HG03378 (cell line): ENCODE measurements around the gene IFIT1B.
A peak's percentile ranks its signal among the peaks of the same experiment; 100 is the strongest.
"Not testable (repeated sequence)": the region's sequence is repeated elsewhere in the genome, so short reads cannot be mapped to it uniquely, and the experiment has no call there.

Experiments
- ATAC-seq: cut with Tn5 transposase; IDR thresholded peaks from one replicate; pipeline ENCODE4 v1.9.1; 2021; ENCODE audit warnings: mild to moderate bottlenecking, moderate library complexity; ENCODE audit not compliant: unreplicated experiment

IFIT1B gene

DNA sequence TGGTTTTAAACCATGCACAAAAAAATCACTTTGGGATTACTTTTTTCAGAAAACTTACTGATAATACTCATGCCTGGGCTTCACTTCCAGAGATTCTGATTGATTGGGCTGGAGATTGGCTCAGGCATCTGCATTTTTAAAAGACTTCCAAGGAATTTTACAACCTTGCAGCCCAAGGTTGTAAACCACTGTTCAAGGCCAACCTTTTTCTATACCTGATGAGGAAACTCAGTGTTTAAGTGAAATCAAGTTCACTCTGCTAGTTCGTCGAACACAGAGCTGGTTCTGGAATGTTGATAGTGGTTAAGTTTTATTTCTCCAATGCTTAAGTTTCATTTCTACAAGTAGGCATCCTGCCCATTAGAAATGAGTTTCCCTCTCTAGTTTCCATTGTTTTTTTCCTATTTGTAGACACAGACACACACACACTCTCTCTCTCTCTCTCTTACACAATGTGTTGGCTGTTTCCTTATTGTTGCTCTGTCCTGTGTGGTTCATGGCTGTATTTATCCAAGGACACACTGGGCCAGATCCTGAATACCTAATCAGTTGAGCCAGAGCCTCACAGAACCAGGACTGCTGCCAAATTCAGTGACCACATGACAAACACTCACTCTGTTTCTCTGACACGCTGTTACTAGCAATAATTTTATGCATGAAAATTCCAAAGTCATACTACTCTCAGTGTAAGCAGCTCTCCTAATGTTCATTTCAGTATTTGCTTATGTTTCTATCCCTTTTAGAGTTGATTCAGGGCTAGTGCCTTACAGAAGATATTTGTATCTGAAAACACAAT, 3.7 kb upstream of the IFIT1B start:
- ATAC-seq: no peak

DNA sequence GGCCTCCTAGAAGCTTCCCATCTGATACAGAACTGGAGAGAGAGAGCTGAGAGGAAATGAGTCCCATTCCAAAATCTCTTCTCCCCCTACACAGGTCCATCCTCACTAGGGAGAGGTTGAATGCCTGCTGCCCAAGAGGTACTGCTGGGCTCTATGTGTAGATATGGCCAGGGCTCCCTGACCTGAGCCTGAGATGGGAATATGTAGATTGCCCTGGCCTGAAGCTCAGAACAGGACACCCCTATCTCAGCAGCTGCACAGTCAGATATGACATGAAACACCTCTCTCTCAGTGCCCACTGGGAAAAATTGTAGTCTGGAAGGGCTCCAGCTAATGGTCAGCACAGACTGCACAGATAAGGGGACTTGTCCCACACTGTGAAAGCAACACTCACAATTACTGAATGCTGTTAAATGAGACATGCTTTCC, 3.1 kb upstream of the IFIT1B start:
- no peak for ATAC-seq

DNA sequence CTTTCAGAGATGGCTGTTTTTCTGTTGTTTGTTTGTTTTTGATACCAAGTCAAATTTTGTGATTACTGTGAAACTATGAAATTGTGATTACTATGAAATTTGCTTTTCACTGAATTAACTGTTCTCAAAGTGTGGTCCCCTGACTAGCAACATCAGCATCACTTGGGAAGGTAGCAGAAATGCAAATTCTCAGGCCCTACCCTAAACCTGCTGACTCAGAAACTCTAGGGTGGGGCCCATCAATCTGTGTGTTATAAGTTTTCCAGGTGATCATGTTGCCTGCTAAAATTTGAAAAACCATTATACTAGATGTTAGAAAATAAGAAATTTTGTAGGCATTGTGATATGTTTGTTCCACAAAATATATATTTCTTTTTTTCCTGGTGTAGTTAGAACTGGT, 1.2 kb downstream of the IFIT1B start:
- ATAC-seq: no peak

DNA sequence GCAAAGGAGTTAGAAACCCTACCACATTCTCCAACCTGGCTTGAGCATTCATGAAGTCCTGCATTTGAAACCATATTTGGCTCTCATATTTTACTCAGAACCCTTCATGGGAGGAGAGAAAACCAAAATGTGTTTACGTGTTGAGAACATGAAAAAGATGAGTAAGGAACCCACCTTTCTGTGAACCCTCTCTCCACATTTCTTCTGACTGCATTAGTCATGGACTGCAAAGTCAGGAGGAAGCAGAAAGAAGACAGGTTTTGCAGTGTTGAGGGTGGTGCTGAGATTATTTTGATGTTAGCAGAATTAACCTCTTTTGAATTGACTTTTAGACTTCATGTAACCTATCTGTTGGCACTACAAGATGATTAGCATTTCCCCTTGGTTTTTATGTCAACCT, 4.9 kb downstream of the IFIT1B start:
- ATAC-seq: no peak

DNA sequence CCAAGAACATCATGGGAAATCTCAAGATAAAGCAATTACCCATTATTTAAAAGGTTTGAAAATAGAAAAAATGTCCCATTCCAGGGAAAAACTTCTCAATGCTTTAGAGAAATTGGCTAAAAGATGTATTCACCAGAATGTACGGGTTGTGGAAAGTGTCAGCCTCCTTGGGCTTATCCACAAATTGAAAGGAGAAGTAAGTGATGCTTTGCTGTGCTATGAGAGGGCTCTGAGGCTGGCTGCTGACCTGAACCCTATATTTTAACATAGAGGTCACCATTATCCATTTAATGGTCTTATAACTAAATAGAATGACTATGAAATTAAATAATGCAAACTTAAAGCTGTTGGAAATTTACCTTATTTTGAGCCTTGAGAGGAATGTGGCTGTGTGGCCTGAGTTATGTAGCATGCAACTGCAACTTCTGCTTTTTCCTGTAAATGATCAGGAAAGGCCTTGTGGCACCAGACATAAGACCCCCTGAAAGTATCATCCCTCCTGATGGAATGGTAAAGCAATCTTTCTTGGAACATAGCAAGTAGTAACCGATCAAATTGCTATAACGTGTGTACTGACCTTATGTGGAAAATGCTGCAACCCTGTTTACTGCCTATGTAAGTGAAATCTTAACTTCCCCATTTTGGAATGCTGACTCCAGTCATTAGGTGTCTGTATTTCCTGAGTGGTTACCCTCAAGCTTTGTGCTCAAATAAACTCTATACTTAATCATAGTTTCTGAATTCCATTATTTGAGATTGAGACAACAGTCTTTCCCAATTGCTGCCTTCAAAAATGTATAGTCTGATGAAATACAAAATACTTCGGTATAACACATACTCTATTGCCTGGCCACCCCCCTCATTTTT, 6.9 kb downstream of the IFIT1B start:
- ATAC-seq: no peak

DNA sequence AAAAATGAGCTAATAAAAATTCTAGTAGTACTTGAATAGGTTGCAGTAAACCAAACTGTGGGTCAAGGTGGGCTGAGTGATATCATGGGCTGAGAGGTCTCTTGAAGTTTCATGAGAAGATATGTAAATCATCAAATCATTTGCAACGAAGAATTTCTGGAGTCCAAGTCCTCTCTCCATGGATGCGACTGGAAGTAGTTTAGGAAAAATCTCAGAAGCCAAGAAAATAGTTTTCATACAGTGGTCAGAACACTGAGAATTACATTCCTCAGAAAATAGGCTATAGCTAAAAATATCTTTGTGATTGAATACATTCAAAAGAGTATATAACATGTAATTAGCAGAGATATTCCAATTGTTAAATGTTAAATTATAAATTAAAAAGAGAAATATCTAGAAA, 10.9 kb downstream of the IFIT1B start:
- no peak for ATAC-seq

DNA sequence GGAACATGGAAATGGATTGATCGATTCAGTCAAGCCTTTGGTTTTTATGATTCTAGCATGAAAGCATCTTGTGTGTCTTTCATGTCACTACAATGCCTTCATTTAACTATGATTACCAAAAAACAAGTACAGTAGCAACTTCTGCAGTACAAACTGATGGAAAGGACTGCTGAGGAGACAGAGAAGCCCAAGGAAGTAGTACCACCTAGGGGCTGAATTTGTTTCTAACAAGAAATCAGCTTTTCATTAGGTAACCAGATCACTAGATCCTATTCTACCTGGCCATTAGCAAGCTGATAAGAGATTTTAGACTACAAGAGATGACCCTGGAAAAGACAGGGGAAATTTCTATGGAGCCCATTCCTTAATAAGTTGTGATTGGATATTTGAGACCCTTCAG, 11.4 kb downstream of the IFIT1B start:
- no peak for ATAC-seq

DNA sequence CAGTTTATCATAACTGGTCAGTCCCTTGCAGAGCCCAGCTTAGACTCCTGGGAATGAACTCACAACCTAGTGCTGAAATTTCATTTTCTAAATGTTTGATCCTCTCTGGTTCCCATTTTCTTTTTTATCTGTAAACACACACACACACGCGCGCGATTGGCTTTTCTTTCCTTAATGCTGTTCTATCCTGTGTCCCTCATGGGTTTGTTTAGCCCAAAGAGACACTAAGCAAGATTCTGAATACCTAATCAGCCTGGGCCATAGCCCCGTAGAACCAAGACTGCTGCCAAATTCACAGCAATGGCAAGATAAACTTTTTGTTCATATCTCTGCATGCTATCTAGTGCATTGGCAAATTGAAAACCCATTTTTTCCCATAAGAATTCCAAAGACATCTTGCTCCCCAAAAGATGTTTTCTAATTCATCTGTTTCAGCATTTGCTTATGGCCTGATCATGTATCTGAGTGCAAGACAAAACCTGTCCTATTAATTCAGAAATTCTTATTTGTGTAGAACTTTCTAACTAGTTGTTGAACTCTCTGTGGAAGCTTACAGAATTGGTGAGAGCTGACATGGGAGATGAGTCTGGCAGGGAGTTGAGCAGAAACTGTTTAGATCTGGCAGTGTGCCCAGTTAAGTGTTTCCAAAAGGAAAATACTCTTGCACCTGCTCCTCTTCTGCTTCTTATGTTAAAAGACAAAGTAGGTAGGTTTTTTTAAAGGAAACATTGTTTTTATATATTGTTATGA, 12.8 kb downstream of the IFIT1B start:
- no peak for ATAC-seq

DNA sequence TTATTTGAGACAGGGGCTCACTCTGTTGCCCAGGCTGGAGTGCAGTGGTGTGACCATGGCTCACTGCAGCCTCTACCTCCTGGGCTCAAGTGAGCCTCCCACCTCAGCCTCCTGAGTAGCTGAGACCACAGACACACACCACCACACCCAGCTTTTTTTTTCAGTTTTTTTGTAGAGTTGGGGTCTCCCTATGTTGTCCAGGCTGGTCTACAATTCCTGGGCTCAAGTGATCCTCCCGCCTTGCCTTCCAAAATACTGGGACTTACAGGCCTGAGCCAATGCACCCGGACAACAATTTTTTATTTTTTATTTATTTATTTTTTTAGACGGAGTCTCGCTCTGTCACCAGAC, 13.3 kb downstream of the IFIT1B start:
- ATAC-seq: not testable (repeated sequence)

DNA sequence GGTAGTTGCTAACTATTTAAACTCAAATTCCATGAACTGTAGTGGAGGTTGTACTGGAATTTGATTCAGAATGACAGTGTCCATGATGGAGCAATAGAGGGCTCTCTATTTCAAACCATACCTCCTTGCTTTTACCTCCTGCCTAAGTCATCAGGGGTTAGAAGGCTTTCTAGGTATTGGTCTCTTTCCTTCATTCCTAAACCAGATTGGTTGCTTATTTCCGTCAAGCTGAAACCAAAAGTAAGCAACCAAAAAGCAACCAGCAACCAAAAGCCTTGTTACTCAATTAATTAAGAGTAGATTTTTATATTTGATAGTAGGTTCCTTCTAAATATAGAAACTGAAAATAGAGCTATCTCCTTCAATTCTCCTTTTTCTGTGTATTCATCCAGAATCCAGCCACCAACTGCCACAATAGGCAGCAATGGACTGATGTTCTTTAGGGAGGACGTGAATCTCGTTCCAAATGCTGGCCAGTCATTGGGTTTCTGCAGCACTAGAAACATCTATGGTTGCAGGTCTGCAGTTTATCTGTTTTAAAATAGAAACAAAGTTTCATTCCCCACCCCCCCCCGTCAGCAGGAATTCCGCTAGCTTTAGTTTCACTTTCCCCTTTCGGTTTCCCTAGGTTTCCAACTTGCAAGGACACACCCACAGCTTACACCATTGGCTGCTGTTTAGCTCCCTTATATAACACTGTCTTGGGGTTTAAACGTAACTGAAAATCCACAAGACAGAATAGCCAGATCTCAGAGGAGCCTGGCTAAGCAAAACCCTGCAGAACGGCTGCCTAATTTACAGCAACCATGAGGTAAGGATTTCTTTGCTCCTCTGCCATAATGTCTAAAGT, 14.3 kb downstream of the IFIT1B start, which contains the start of gene IFIT1:
Gene IFIT1, plus strand, starts transcription at position 717 of the 850 bp plus-strand sequence. Its CDS starts 90 bp downstream, at position 807.
- ATAC-seq: peak; percentile 81

DNA sequence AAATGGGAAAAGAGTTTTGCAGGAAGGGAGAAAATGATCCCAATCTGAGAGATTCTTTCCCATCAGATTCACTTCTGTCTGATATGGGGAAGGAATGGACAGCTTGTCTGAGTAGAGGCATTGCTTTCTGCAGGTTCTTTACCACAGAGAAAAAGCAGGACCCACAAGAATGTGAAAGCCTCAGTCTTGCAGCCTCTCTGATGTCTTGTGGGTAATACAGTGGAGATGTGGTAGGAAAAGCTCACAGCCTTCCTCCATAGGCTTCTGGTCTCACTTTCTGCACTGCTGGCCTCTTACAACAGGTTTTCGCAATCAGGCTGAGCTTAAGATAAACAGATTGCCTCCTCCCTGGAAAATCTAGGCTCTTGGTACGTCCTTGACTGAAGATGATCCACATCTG, 15.1 kb downstream of the IFIT1B start:
- peak; percentile 25 for ATAC-seq

DNA sequence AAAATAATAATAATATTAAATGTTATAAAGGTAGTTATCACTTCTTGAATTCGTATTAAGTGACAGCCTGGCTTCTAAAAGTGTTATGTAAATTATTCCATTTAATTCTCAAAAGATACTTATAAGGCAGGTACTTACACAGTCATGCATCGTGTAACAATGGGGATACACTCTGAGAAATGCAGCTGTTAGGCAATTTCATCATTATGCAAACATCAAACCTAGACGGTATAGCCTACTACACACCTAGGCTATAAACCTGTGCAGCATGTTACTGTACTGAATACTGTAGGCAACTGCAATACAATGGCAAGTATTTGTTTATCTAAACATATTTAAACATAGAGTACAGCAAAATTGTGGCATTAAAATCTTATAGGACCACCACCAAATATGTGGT, 16.0 kb downstream of the IFIT1B start:
- no peak for ATAC-seq

DNA sequence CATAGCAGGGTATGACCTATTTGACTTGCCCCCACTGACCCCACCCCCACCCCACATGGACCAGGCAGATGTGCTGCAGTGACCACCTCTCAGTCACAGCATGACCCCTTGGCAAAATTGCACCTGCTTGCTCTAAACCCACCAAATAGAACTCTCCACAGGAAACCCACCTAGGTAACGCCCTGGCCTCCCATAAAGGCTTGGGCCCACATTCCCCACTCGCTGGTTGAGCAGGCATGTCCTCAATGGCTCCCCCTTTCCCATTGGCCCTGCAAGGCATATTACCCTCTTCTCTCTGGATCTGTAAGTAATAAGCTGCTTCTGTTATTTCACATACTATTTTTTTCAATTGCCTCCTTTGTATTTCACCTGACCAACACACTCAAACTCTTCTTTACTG, 17.3 kb downstream of the IFIT1B start:
- no peak for ATAC-seq

DNA sequence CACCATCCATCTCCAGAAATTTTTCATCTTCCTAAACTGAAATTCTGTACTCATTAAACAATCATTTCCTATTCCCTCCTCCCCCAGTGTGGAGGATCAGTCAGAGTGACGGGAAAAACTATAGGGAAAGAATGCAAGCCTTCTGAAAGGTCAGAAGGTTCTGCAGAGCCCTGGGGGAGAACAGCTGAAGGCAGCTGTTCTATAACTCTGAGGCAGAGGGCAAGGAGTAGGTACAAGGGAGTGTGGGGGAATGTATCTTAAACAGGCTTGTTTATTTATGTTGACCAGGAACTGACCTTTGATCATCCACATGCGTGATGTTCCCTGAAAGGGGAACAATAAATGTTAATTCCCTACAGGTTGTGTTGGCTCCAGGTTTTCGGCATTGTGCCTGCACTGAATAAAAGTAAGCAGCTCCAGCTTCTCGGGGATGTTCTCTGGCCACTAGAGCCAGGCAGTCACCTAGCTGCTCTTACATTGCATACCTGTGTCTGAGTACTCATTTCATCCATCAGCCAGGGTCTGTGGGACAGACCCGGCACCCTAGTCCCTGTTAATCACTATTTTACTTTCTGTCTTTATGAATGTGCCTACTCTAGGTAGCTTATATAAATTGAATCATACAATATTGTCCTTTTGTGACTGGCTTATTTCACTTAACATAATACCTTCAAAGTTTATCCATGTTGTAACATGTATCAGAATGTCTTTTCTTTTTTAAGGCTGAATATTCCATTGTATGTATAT, 20.3 kb downstream of the IFIT1B start:
- no peak for ATAC-seq

DNA sequence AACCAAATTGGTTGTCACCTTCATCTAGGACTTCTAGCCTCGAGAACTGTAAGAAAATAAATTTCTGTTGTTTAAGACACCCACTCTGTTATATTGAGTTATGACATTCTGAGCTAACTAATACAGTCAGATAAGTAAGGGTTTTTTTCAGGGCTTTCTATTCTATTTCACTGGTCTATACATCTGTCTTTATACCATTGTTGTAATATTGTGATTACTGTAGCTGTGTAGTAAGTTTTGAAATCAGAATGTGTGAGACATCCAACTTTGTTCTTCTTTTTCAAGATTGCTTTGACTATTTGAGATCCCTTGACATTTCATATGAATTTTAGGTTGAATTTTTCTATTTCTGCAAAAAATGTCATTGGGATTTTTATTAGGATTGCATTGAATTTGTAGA, 22.1 kb downstream of the IFIT1B start:
- no peak for ATAC-seq

DNA sequence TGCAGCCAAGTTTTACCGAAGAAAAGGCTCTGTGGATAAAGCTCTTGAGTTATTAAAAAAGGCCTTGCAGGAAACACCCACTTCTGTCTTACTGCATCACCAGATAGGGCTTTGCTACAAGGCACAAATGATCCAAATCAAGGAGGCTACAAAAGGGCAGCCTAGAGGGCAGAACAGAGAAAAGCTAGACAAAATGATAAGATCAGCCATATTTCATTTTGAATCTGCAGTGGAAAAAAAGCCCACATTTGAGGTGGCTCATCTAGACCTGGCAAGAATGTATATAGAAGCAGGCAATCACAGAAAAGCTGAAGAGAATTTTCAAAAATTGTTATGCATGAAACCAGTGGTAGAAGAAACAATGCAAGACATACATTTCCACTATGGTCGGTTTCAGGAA, 25.2 kb downstream of the IFIT1B start:
- ATAC-seq: no peak

DNA sequence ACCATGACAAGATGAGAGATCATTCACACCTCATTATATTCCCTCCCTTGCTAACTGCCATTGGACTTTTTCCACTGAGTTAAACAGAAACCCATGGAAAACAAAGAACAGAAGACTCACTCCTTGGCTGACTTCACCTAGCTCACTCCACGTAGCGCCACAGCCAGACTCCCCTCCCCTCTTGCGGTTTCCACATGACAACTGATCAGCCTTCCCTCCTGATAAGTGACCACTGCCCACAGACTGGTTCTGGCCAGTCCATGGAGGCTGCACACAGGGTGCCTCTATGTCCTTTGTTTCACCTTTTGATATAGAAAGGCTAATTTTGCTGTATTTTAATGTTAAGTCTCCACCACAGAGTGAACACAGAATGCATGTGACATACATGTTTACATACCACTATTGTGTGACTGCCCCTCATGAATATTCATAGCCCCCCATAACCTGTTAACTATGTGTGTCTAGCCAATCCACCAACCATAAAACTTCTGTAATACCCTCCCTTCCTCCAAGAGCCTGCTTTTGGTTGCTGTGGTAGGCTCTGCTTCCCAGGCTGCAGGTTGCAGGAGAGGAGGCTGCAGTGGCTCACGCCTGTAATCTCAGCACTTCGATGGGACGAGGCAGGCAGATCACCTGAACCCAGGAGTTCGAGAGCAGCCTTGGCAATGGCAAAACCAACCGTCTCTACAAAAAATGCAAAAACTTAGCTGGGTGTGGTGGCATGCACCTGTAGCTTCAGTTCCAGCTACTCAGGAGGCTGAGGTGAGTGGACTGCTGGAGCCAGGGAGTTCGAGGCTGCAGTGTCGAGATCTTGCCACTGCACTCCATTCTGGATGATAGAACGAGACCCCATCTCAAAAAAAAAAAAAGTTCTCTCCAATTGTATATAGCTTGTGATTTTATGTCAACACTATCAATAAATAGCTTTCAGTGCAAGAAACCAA, 26.5 kb downstream of the IFIT1B start:
- no peak for ATAC-seq

DNA sequence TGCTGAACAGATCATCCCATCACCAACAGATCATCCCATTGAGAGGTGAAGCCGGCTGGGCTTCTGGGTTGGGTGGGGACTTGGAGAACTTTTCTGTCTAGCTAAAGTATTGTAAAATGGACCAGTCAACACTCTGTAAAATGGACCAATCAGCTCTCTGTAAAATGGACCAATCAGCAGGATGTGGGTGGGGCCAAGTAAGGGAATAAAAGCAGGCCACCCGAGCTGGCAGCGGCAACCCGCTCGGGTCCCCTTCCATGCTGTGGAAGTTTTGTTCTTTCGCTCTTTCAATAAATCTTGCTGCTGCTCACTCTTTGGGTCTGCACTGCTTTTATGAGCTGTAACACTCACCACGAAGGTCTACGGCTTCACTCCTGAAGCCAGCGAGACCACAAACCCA, 28.3 kb downstream of the IFIT1B start:
- not testable (repeated sequence) for ATAC-seq

DNA sequence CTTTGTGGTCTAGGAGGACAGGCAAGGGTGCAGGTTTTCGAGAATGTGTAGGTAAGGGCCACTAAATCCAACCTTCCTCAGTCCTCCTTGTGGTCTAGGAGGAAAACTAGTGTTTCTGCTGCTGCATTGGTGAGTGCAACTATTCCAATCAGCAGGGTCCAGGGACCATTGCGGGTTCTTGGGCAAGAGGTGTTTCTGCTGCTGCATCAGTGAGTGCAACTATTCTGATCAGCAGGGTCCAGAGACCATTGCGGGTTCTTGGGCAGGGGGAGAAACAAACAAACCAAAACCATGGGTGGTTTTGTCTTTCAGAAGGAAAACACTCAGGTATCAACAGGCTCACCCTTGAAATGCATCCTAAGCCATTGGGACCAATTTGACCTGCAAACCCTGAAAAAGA, 29.9 kb downstream of the IFIT1B start:
- not testable (repeated sequence) for ATAC-seq
